Activated CD4-positive, alpha-beta memory T cell treated with anti-CD3 and anti-CD28 coated beads for 36 hours (primary cell): ENCODE measurements around the gene PROKR2. TPM values are rescaled to one million over a fixed set of nuclear protein-coding genes. Genes with fewer than 3 reads are reported as not detected.

Experiments used
- CTCF ChIA-PET: fragments of 350-600 bp; sonication (Branson Sonifier 250); formaldehyde crosslinking; loops from one replicate; lab custom pipeline; 2021; ENCODE audit warnings: antibody characterized with exemption, inconsistent platforms; lab: Charles Lee
- POLR2A ChIA-PET: fragments of 350-600 bp; sonication (Branson Sonifier 250); formaldehyde crosslinking; loops from one replicate; lab custom pipeline; 2021; ENCODE audit warnings: antibody characterized with exemption; lab: Charles Lee
- DNase-seq: peaks from one replicate; pipeline ENCODE4 v3.0.0-alpha.2; 2020
- H3K27ac Mint-ChIP-seq: one replicate; pipeline ENCODE4 v1.8.0; 2021; ENCODE audit warnings: mixed read lengths
- H3K27me3 Mint-ChIP-seq: one replicate; pipeline ENCODE4 v1.8.0; 2021; ENCODE audit warnings: mixed read lengths
- H3K36me3 Mint-ChIP-seq: one replicate; pipeline ENCODE4 v1.8.0; 2021; ENCODE audit warnings: mixed read lengths
- H3K4me1 Mint-ChIP-seq: one replicate; pipeline ENCODE4 v1.8.0; 2021; ENCODE audit warnings: low read depth, mixed read lengths
- H3K4me3 Mint-ChIP-seq: one replicate; pipeline ENCODE4 v1.8.0; 2021; ENCODE audit warnings: mild to moderate bottlenecking, mixed read lengths
- H3K9me3 Mint-ChIP-seq: one replicate; pipeline ENCODE4 v1.8.0; 2021; ENCODE audit warnings: mixed read lengths
- intact Hi-C: fragments of 100-400 bp; cut with micrococcal nuclease; formaldehyde crosslinking; loops from one replicate; pipeline ENCODE4 v1.15.1; 2023
- total RNA-seq, 2 experiments: library from RNA; stranded (reverse); gene quantifications; one replicate each; pipeline ENCODE4 v1.2.3, GENCODE V29; 2021

PROKR2 gene
- total RNA-seq, 2 experiments from 2014 or later, result not detected

GRCh38 chr20:5331340-5331739 lies 14.6 kb upstream of the PROKR2 start:
- no peak for DNase-seq
- H3K36me3 Mint-ChIP-seq, result no peaks in the 10 kb centered on the region
- H3K4me3 Mint-ChIP-seq, result no peak overlapping the region
- no peak overlapping the region for H3K27ac Mint-ChIP-seq
- POLR2A ChIA-PET, result no interaction called here
- H3K4me1 Mint-ChIP-seq, result no peaks in the 10 kb centered on the region
- H3K27me3 Mint-ChIP-seq, result peaks cover 25% of the 10 kb centered on the region
- intact Hi-C loops, result no loop called here
- CTCF ChIA-PET, result interaction anchor here (0.7 kb wide), 1 partner anchor 76 kb away, joined by 4 read pairs; no protein-coding TSS in a partner anchor
- no peaks in the 10 kb centered on the region for H3K9me3 Mint-ChIP-seq

GRCh38 chr20:5328268-5328667 lies 11.5 kb upstream of the PROKR2 start:
- ChIA-PET CTCF (no interaction called here), POLR2A (no interaction called here)
- Mint-ChIP-seq H3K27ac (no peak overlapping the region), H3K36me3 (no peaks in the 10 kb centered on the region), H3K9me3 (no peaks in the 10 kb centered on the region), H3K27me3 (peaks cover 10% of the 10 kb centered on the region), H3K4me3 (no peak overlapping the region), H3K4me1 (no peaks in the 10 kb centered on the region)
- intact Hi-C loops, result no loop called here
- DNase-seq, result no peak

GRCh38 chr20:5327356-5327755 lies 10.6 kb upstream of the PROKR2 start:
- intact Hi-C loops, result no loop called here
- no peaks in the 10 kb centered on the region for H3K4me1 Mint-ChIP-seq
- H3K4me3 Mint-ChIP-seq, result no peak overlapping the region
- CTCF ChIA-PET, result no interaction called here
- H3K27me3 Mint-ChIP-seq, result peaks cover 10% of the 10 kb centered on the region
- H3K36me3 Mint-ChIP-seq, result no peaks in the 10 kb centered on the region
- no peak for DNase-seq
- H3K9me3 Mint-ChIP-seq, result no peaks in the 10 kb centered on the region
- no peak overlapping the region for H3K27ac Mint-ChIP-seq
- POLR2A ChIA-PET, result no interaction called here

- CTCF ChIA-PET, result no interaction called here
- Mint-ChIP-seq H3K4me3 (no peak overlapping the region), H3K36me3 (no peaks in the 10 kb centered on the region), H3K9me3 (no peaks in the 10 kb centered on the region), H3K27me3 (peaks cover 38% of the 10 kb centered on the region), H3K4me1 (peaks cover 2% of the 10 kb centered on the region), H3K27ac (no peak overlapping the region)
- DNase-seq, result no peak
- POLR2A ChIA-PET, result no interaction called here
- intact Hi-C loops, result no loop called here
Observed at GRCh38 chr20:5315807-5316187, 957 bp downstream of the PROKR2 start.

GRCh38 chr20:5313916-5314315 lies 2.8 kb downstream of the PROKR2 start:
- no peak overlapping the region for H3K27ac Mint-ChIP-seq
- peaks cover 37% of the 10 kb centered on the region for H3K27me3 Mint-ChIP-seq
- POLR2A ChIA-PET, result no interaction called here
- no peak overlapping the region for H3K4me3 Mint-ChIP-seq
- no peak for DNase-seq
- CTCF ChIA-PET, result no interaction called here
- intact Hi-C loops, result no loop called here
- peaks cover 2% of the 10 kb centered on the region for H3K4me1 Mint-ChIP-seq
- peaks cover 15% of the 10 kb centered on the region for H3K9me3 Mint-ChIP-seq
- no peaks in the 10 kb centered on the region for H3K36me3 Mint-ChIP-seq

- H3K36me3 Mint-ChIP-seq, result no peaks in the 10 kb centered on the region
- peaks cover 29% of the 10 kb centered on the region for H3K9me3 Mint-ChIP-seq
- H3K4me3 Mint-ChIP-seq, result no peak overlapping the region
- peaks cover 2% of the 10 kb centered on the region for H3K4me1 Mint-ChIP-seq
- ChIA-PET POLR2A (no interaction called here), CTCF (no interaction called here)
- peaks cover 27% of the 10 kb centered on the region for H3K27me3 Mint-ChIP-seq
- intact Hi-C loops, result no loop called here
- H3K27ac Mint-ChIP-seq, result no peak overlapping the region
- DNase-seq, result no peak
Observed at GRCh38 chr20:5312518-5312917, 4.2 kb downstream of the PROKR2 start.

- Mint-ChIP-seq H3K4me3 (no peak overlapping the region), H3K36me3 (no peaks in the 10 kb centered on the region), H3K27me3 (peaks cover 12% of the 10 kb centered on the region), H3K27ac (no peak overlapping the region), H3K4me1 (no peaks in the 10 kb centered on the region), H3K9me3 (peaks cover 38% of the 10 kb centered on the region)
- POLR2A ChIA-PET, result no interaction called here
- intact Hi-C loops, result no loop called here
- CTCF ChIA-PET, result interaction anchor here (0.9 kb wide), 1 partner anchor 13 kb away, joined by 4 read pairs; no protein-coding TSS in a partner anchor
- no peak for DNase-seq
Observed at GRCh38 chr20:5309971-5310370, 6.8 kb downstream of the PROKR2 start.

GRCh38 chr20:5298811-5299210 lies 17.9 kb downstream of the PROKR2 start:
- no peaks in the 10 kb centered on the region for H3K36me3 Mint-ChIP-seq
- CTCF ChIA-PET, result no interaction called here
- no peaks in the 10 kb centered on the region for H3K4me1 Mint-ChIP-seq
- intact Hi-C loops, result no loop called here
- H3K9me3 Mint-ChIP-seq, result no peaks in the 10 kb centered on the region
- H3K4me3 Mint-ChIP-seq, result no peak overlapping the region
- no peak overlapping the region for H3K27ac Mint-ChIP-seq
- DNase-seq, result no peak
- POLR2A ChIA-PET, result no interaction called here
- peaks cover 17% of the 10 kb centered on the region for H3K27me3 Mint-ChIP-seq

GRCh38 chr20:5297280-5298004 lies 19.3 kb downstream of the PROKR2 start:
- intact Hi-C loops, result no loop called here
- no peak for DNase-seq
- no peak overlapping the region for H3K27ac Mint-ChIP-seq
- POLR2A ChIA-PET, result no interaction called here
- no peak overlapping the region for H3K4me3 Mint-ChIP-seq
- H3K27me3 Mint-ChIP-seq, result peaks cover 14% of the 10 kb centered on the region
- H3K4me1 Mint-ChIP-seq, result no peaks in the 10 kb centered on the region
- CTCF ChIA-PET, result interaction anchor here (1.0 kb wide), 1 partner anchor 75 kb away, joined by 3 read pairs; no protein-coding TSS in a partner anchor
- H3K36me3 Mint-ChIP-seq, result no peaks in the 10 kb centered on the region
- no peaks in the 10 kb centered on the region for H3K9me3 Mint-ChIP-seq

GRCh38 chr20:5290596-5290995 lies 26.2 kb downstream of the PROKR2 start:
- POLR2A ChIA-PET, result no interaction called here

GRCh38 chr20:5282561-5282960 lies 34.2 kb downstream of the PROKR2 start:
- H3K9me3 Mint-ChIP-seq, result no peaks in the 10 kb centered on the region
- DNase-seq, result no peak
- POLR2A ChIA-PET, result no interaction called here
- H3K27ac Mint-ChIP-seq, result no peak overlapping the region
- H3K4me3 Mint-ChIP-seq, result no peak overlapping the region
- intact Hi-C loops, result no loop called here
- CTCF ChIA-PET, result no interaction called here
- H3K4me1 Mint-ChIP-seq, result no peaks in the 10 kb centered on the region
- H3K27me3 Mint-ChIP-seq, result peaks cover 29% of the 10 kb centered on the region
- H3K36me3 Mint-ChIP-seq, result no peaks in the 10 kb centered on the region

More at GRCh38 chr20:5290596-5290995, 26.2 kb downstream of the PROKR2 start:
- intact Hi-C loops, result no loop called here
- H3K27ac Mint-ChIP-seq, result no peak overlapping the region
- H3K4me1 Mint-ChIP-seq, result no peaks in the 10 kb centered on the region
- H3K36me3 Mint-ChIP-seq, result no peaks in the 10 kb centered on the region
- no peak for DNase-seq
- CTCF ChIA-PET, result no interaction called here
- no peaks in the 10 kb centered on the region for H3K9me3 Mint-ChIP-seq
- H3K27me3 Mint-ChIP-seq, result peaks cover 5% of the 10 kb centered on the region
- no peak overlapping the region for H3K4me3 Mint-ChIP-seq

- no peak overlapping the region for H3K4me3 Mint-ChIP-seq
- POLR2A ChIA-PET, result no interaction called here
Observed at GRCh38 chr20:5279661-5280060, 37.1 kb downstream of the PROKR2 start.

GRCh38 chr20:5272268-5272667 lies 44.5 kb downstream of the PROKR2 start:
- no peaks in the 10 kb centered on the region for H3K4me1 Mint-ChIP-seq
- intact Hi-C loops, result no loop called here
- no peak overlapping the region for H3K27ac Mint-ChIP-seq
- no peaks in the 10 kb centered on the region for H3K36me3 Mint-ChIP-seq
- H3K9me3 Mint-ChIP-seq, result no peaks in the 10 kb centered on the region
- POLR2A ChIA-PET, result no interaction called here
- no peak for DNase-seq
- CTCF ChIA-PET, result no interaction called here
- no peak overlapping the region for H3K4me3 Mint-ChIP-seq
- peaks cover 4% of the 10 kb centered on the region for H3K27me3 Mint-ChIP-seq

More at GRCh38 chr20:5279661-5280060, 37.1 kb downstream of the PROKR2 start:
- no peak overlapping the region for H3K27ac Mint-ChIP-seq
- H3K36me3 Mint-ChIP-seq, result no peaks in the 10 kb centered on the region
- H3K9me3 Mint-ChIP-seq, result no peaks in the 10 kb centered on the region
- peaks cover 27% of the 10 kb centered on the region for H3K27me3 Mint-ChIP-seq
- no peaks in the 10 kb centered on the region for H3K4me1 Mint-ChIP-seq
- no peak for DNase-seq
- intact Hi-C loops, result no loop called here
- CTCF ChIA-PET, result no interaction called here
